Heart left ventricle (tissue), 16 donors: ENCODE data around the gene LIG1. TPM values are rescaled to one million over a fixed set of nuclear protein-coding genes. Genes with fewer than 3 reads are reported as not detected.
"Not testable (repeated sequence)": the region's sequence is repeated elsewhere in the genome, so short reads cannot be mapped to it uniquely, and the experiment has no call there.

Experiments used
- ATAC-seq, 4 donors: fragments of 200-7000 bp; cut with Tn5 transposase; one replicate each; pipeline ENCODE4 v1.9.1; 2020 to 2022; ENCODE audit warnings: moderate library complexity in 4 of 4, mild to moderate bottlenecking in 3 of 4, moderate number of reproducible peaks in 1 of 4
- DNase-seq, 5 donors: peaks; one replicate each; pipeline ENCODE4 v3.0.0-alpha.2; 2020
- H3K27ac ChIP-seq, 12 donors: fragments of 200-600 bp; sonication (generic) in 4 of 12; one replicate each; pipeline versions ENCODE4 v1.5.0 to v1.8.0; 2016 to 2022; ENCODE audit warnings: mild to moderate bottlenecking in 2 of 12
- H3K27me3 ChIP-seq, 9 donors: fragments of 200-600 bp; sonication (generic) in 2 of 9; one replicate each; pipeline versions ENCODE4 v1.5.1 to v1.8.0; 2016 to 2022; ENCODE audit warnings: mild to moderate bottlenecking in 3 of 9
- H3K36me3 ChIP-seq, 9 donors: fragments of 200-600 bp; sonication (generic) in 2 of 9; one replicate each; pipeline versions ENCODE4 v1.5.0 to v1.8.0; 2018 to 2022; ENCODE audit warnings: mild to moderate bottlenecking in 2 of 9
- H3K4me1 ChIP-seq, 12 donors: fragments of 200-600 bp; sonication (generic) in 4 of 12; one replicate each; pipeline versions ENCODE4 v1.5.0 to v1.8.0; 2016 to 2022; ENCODE audit warnings: mild to moderate bottlenecking in 3 of 12
- H3K4me3 ChIP-seq, 12 donors: fragments of 200-600 bp; sonication (generic) in 4 of 12; one replicate each; pipeline versions ENCODE4 v1.5.0 to v1.8.0; 2017 to 2022; ENCODE audit warnings: mild to moderate bottlenecking in 9 of 12, moderate library complexity in 4 of 12
- H3K9me3 ChIP-seq, 12 donors: fragments of 200-600 bp; sonication (generic) in 4 of 12; one replicate each; pipeline versions ENCODE4 v1.5.0 to v1.8.0; 2016 to 2022; ENCODE audit warnings: mild to moderate bottlenecking in 1 of 12
- POLR2A ChIP-seq, 2 donors: fragments of 450-650 bp; IDR thresholded peaks; one replicate each; pipeline ENCODE4 v1.6.1; 2017; ENCODE audit warnings: antibody characterized with exemption in 2 of 2, mild to moderate bottlenecking in 2 of 2, moderate library complexity in 2 of 2
- WGBS, 4 donors: extraction: QIAGEN DNeasy Blood & Tissue Kit in 2 of 4; methylation state at CpG; one replicate each; pipeline versions ENCODE4 v1.1.5 to v1.1.7; 2013 to 2018; 5-methylcytosine and 5-hydroxymethylcytosine counted together
- intact Hi-C, 10 donors: fragments of 100-400 bp; cut with DNase I; formaldehyde crosslinking; loops; one replicate each; pipeline versions ENCODE4 v1.11.1 to v1.14.2; 2022
- polyA plus RNA-seq, 2 donors: library from polyadenylated mRNA; stranded (reverse); fragments of 200-250 nt; gene quantifications; one replicate each; pipeline ENCODE4 v1.2.3, GENCODE V29; 2013
- total RNA-seq, 9 donors: library from RNA; depleted of rRNA in 2 of 9; stranded (reverse); fragments of >200 nt in 2 of 9; fragmentation: NEBNext Ultra II Directional in 3 of 9; extraction: Animal tissue kit (Norgen Biotek cat#: 25700) in 3 of 9; gene quantifications; one replicate each; pipeline versions ENCODE4 v1.1.0 to v1.2.4, GENCODE V29; 2016 to 2023
- TF ChIP-seq, protein P1 (sequence below), 12 donors: fragments of 200-600 bp; sonication (generic) in 4 of 12; IDR thresholded peaks; one replicate each; pipeline versions ENCODE4 v1.5.0 to v1.8.0; 2018 to 2022; ENCODE audit warnings: antibody characterized with exemption in 12 of 12, mild to moderate bottlenecking in 5 of 12
- donor health status: ischemic (EF 13 %, LVEDD 7.1; RV severe dilation, severe dysfunction).
- donor health status: healthy with polysubstance abuse.
- donor health status: DM: no; HTN: yes; CAD: no.
- donor health status: DM: no; HTN: no; CAD: no.
- donor health status: ischemic (EF 25% LVEDD 6.9; RV normal size, moderate dysfunction).
- donor health status: ischemic (EF 25% LVEDD 5.7; RV mildly dilated, moderate dysfunction).
- donor health status: healthy.
- donor health status: DM: yes; HTN: yes; CAD: no.
- donor health status: ischemic (EF 35%, LVEDD 5.7; RV mildly dilated, moderate dysfunction).
- donor health status: nonischemic (EF 11% LVEDD 7.7; RV severe dilation, severe dysfunction).
- donor health status: DM: yes; HTN: yes; CAD: no.
- donor health status: PGD.
- donor health status: ischemic (EF 29% LVEDD 5.4; RV normal size, mild dysfunction).
- donor health status: nonischemic (EF 23%, LVEDD 6.1; RV moderate dilation, normal function).

Gene LIG1
- total and polyA plus RNA-seq, 11 donors, result 2.1 to 16.5 (median 4.0) TPM

DNA sequence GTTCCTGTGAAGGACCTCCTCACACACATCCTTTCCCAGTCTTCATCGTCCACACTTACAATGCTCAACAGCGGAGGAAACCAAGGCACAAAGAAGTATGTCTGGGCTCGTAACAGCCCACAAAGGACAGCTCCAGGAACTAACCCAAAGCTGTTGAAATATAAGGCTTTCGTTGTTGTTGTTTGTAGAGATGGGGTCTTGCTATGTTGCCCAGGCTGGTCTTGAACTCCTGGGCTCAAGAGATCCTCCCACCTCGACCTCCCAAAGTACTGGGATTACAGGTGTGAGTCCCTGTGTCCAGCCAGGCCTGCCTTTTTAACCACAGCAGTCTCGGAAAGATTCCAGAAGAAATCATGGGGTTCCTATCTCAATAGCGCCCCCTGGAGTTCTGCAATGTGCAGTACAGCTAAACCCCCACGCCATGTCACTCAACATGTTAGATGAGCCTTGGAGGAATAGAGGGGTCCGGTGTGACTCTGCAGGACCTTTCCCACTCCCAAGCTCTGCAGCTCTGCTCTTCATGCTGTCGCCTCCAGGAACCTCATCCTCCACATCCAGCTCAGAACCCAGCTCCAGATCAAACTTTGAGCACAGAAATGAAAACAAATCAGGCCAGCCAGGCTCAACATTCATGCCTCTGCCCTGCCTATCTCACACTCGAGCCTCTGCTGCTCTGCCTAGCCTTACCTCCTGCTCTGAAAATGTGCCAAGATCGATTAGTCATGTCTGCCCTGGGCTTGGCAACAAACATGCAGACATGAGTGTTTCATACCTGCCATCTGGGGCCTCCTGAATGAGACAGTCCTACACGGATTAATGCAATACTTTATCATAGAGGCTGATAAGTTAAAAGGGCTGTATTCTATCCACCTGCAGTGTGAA lies 67.0 kb downstream of the LIG1 start:
- Histone ChIP-seq H3K27ac (no peak overlapping the region), H3K27me3 (no peaks in the 10 kb centered on the region), H3K36me3 (peaks cover 0 to 73% (median 49%) of the 10 kb centered on the region in 9 donors), H3K4me3 (no peak overlapping the region), H3K4me1 (peaks cover 0 to 12% (median 10%) of the 10 kb centered on the region in 12 donors), H3K9me3 (no peaks in the 10 kb centered on the region)
- no peak for TF ChIP-seq POLR2A (IDR thresholded peaks at IDR 0.05)
- TF ChIP-seq, protein P1, sequence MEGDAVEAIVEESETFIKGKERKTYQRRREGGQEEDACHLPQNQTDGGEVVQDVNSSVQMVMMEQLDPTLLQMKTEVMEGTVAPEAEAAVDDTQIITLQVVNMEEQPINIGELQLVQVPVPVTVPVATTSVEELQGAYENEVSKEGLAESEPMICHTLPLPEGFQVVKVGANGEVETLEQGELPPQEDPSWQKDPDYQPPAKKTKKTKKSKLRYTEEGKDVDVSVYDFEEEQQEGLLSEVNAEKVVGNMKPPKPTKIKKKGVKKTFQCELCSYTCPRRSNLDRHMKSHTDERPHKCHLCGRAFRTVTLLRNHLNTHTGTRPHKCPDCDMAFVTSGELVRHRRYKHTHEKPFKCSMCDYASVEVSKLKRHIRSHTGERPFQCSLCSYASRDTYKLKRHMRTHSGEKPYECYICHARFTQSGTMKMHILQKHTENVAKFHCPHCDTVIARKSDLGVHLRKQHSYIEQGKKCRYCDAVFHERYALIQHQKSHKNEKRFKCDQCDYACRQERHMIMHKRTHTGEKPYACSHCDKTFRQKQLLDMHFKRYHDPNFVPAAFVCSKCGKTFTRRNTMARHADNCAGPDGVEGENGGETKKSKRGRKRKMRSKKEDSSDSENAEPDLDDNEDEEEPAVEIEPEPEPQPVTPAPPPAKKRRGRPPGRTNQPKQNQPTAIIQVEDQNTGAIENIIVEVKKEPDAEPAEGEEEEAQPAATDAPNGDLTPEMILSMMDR (IDR thresholded peaks at IDR 0.05), result peak; percentile 31 to 69 (median 52)
- ATAC-seq (no peak), DNase-seq (no peak)
- intact Hi-C loops, result loop anchor here in 2 of 10 donors (10.0 kb wide), 2 partner anchors 152 to 162 kb away; partner anchors contain the start of gene CARD8 (in 1 of the 2)
- 69 to 76% (median 73%) methylated on average over 10 to 13 of the region's 13 CpGs for WGBS, 4 donors

DNA sequence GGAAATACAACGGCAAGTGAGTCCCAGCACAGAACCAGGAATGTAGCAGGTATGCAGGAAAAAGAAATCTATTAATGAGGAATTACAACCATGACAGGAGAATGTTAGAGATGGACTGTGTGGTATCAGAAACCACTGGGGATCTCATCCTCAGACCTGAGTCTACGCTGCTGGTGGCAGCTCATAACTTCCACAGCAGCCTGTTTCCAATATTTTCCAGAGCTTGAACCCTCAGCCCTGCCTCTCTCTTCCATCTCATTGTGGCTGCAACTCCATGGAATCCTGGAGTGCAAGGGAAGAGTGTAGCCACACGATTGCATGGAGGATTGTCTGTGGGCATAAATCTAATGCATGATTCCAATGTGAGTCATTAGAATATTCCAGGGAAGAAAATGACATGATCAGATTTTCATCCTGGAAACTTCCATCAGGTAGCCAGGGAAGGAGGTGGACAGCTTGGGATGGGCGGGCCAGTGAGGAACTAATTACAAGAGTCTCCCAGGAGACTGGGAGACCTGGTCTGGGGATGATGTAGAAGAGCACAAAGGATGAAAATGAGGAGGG lies 74.5 kb downstream of the LIG1 start:
- WGBS, 4 donors, result 90 to 93% (median 92%) methylated on average over 4 of the region's 4 CpGs
- Histone ChIP-seq H3K4me3 (no peak overlapping the region), H3K4me1 (no peaks in the 10 kb centered on the region), H3K27ac (no peak overlapping the region), H3K36me3 (peaks cover 0 to 78% (median 62%) of the 10 kb centered on the region in 9 donors), H3K9me3 (peaks cover 0 to 10% (median 0%) of the 10 kb centered on the region in 12 donors), H3K27me3 (no peaks in the 10 kb centered on the region)
- TF ChIP-seq, protein P1 (IDR thresholded peaks at IDR 0.05), result no peak
- no peak for TF ChIP-seq POLR2A (IDR thresholded peaks at IDR 0.05)
- intact Hi-C loops, result no loop called here
- DNase-seq, result no peak
- ATAC-seq, result no peak

DNA sequence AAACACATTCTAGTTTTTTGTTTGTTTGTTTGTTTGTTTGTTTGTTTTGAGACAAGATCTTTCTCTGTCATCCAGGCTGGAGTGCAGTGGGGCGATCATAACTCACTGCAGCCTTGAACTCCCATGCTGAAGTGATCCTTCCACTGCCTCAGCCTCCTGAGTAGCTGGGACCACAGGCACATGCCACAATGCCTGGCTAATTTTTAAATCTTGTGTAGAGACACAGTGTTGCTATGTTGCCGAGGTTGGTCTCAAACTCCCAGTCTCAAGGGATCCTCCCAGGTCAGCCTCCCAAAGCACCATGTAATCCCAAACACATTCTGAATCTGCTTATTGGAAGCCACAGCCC lies 75.3 kb downstream of the LIG1 start:
- Histone ChIP-seq H3K27me3 (no peaks in the 10 kb centered on the region), H3K36me3 (peaks cover 0 to 73% (median 61%) of the 10 kb centered on the region in 9 donors), H3K9me3 (peaks cover 0 to 10% (median 0%) of the 10 kb centered on the region in 12 donors), H3K4me1 (no peaks in the 10 kb centered on the region), H3K4me3 (no peak overlapping the region), H3K27ac (no peak overlapping the region)
- intact Hi-C loops, result no loop called here
- WGBS, 4 donors, result 84 to 97% (median 93%) methylated on average over 2 of the region's 2 CpGs
- TF ChIP-seq, protein P1 (IDR thresholded peaks at IDR 0.05), result no peak
- TF ChIP-seq POLR2A (IDR thresholded peaks at IDR 0.05), result no peak
- ATAC-seq (no peak), DNase-seq (no peak)

DNA sequence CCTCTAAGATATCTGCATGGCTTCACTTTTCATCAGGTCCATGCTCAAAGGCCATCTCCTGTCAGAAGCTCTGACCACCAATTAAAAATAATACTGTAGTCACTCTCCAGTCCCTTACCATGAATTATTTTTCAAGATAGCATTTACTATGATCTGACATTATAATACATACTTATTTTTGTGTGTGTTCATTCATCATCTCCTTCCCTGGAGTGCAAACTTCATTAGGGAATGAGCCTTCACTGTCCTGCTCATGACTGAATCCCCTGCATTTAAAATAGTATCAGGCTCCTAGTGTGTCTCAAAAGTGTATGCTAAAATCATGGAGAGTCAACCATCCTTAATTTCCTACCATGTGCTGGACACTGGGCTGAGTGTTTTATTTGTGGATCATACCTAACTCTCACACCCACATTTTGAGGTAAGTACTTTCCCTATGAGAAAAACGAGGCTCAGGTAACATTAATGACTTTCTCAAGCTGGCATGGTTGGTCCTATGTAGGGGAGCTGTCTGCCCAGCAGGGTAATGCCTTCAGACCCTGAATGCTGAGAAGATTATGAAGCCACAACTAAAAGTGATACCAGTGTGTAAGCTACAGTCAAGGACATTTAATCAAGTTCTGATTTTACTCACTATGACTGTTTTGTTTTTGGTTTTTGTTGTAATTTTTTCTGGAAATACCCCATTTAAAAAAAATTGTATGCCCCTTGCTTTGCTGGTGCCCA lies 75.9 kb downstream of the LIG1 start:
- intact Hi-C loops, result no loop called here
- ATAC-seq (no peak), DNase-seq (no peak)
- WGBS, 4 donors, result 36 to 62% (median 50%) methylated on average over 1 of the region's 1 CpG
- Histone ChIP-seq H3K27me3 (no peaks in the 10 kb centered on the region), H3K36me3 (peaks cover 0 to 68% (median 55%) of the 10 kb centered on the region in 9 donors), H3K4me3 (no peak overlapping the region), H3K27ac (no peak overlapping the region), H3K4me1 (no peaks in the 10 kb centered on the region), H3K9me3 (peaks cover 0 to 10% (median 0%) of the 10 kb centered on the region in 12 donors)
- TF ChIP-seq, protein P1 (IDR thresholded peaks at IDR 0.05), result no peak
- TF ChIP-seq POLR2A (IDR thresholded peaks at IDR 0.05), result no peak

DNA sequence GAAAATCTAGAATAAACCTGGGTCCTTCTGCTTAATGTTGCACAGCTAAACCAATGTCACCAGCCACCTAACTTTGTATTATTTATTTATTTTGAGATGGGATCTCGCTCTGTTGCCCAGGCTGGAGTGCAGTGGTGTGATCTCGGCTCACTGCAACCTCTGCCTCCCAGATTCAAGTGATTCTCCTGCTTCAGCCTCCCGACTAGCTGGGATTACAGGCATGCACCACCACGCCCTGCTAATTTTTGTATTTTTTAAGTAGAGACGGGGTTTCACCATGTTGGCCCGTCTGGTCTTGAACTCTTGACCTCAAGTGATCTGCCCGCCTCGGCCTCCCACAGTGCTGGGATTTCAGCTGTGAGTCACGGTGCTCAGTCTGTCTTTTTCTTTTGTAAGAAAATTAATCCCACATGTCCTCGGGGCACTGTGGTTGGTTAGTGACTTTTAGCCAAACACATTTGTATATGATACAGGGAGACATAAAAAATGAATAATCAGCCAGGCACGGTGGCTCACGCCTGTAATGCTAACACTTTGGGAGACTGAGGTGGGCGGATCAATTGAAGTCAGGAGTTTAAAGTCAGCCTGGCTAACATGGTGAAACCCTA lies 78.9 kb downstream of the LIG1 start:
- 91 to 94% (median 92%) methylated on average over 13 of the region's 13 CpGs for WGBS, 4 donors
- ATAC-seq, H3K27ac ChIP-seq, H3K4me1 ChIP-seq, H3K27me3 ChIP-seq, DNase-seq, H3K9me3 ChIP-seq, H3K4me3 ChIP-seq, intact Hi-C loops: not testable (repeated sequence)
- H3K36me3 ChIP-seq, result peaks cover 0 to 43% (median 40%) of the 10 kb centered on the region in 9 donors
